GM18508 (cell line): Measurements from ENCODE around the gene TRIM67.
"Not testable (repeated sequence)": the region's sequence is repeated elsewhere in the genome, so short reads cannot be mapped to it uniquely, and the experiment has no call there.

ENCODE experiments used
- ATAC-seq: cut with Tn5 transposase; IDR thresholded peaks from one replicate; pipeline ENCODE4 v1.9.1; 2021; ENCODE audit warnings: moderate number of reproducible peaks; ENCODE audit not compliant: insufficient read depth, unreplicated experiment

TRIM67 gene

GRCh38 chr1:231155808-231156207 lies 6.0 kb upstream of the TRIM67 start:
- no peak for ATAC-seq

GRCh38 chr1:231157311-231157710 lies 4.5 kb upstream of the TRIM67 start:
- ATAC-seq = no peak

GRCh38 chr1:231158141-231158540 lies 3.7 kb upstream of the TRIM67 start:
- ATAC-seq = not testable (repeated sequence)

GRCh38 chr1:231159202-231159962 lies 2.5 kb upstream of the TRIM67 start:
- ATAC-seq = no peak

- ATAC-seq = no peak
Measured at GRCh38 chr1:231159963-231160761, 1.7 kb upstream of the TRIM67 start.

GRCh38 chr1:231160895-231161666 lies 777 bp upstream of the TRIM67 start:
- no peak for ATAC-seq

- ATAC-seq = no peak
Measured at GRCh38 chr1:231162297-231162969, 575 bp downstream of the TRIM67 start.

- no peak for ATAC-seq
Measured at GRCh38 chr1:231162970-231163829, 1.3 kb downstream of the TRIM67 start.

- no peak for ATAC-seq
Measured at GRCh38 chr1:231163830-231164427, 2.1 kb downstream of the TRIM67 start.

GRCh38 chr1:231165371-231165770 lies 3.5 kb downstream of the TRIM67 start:
- ATAC-seq = no peak

- no peak for ATAC-seq
Measured at GRCh38 chr1:231166398-231166797, 4.5 kb downstream of the TRIM67 start.

- ATAC-seq = no peak
Measured at GRCh38 chr1:231170875-231171274, 9.0 kb downstream of the TRIM67 start.

GRCh38 chr1:231171623-231172197 lies 9.9 kb downstream of the TRIM67 start:
- ATAC-seq = no peak

GRCh38 chr1:231172411-231172810 lies 10.6 kb downstream of the TRIM67 start:
- no peak for ATAC-seq

GRCh38 chr1:231176421-231176820 lies 14.6 kb downstream of the TRIM67 start:
- no peak for ATAC-seq

- no peak for ATAC-seq
Measured at GRCh38 chr1:231177226-231177625, 15.4 kb downstream of the TRIM67 start.

GRCh38 chr1:231177936-231178335 lies 16.1 kb downstream of the TRIM67 start:
- no peak for ATAC-seq

- ATAC-seq = no peak
Measured at GRCh38 chr1:231178970-231179369, 17.1 kb downstream of the TRIM67 start.

- no peak for ATAC-seq
Measured at GRCh38 chr1:231180034-231180433, 18.2 kb downstream of the TRIM67 start.
